SU-DHL-6 (cell line): ENCODE results near the gene NUTM2F.

ENCODE experiments used
- H2AFZ ChIP-seq: fragments of 200-600 bp; sonication (generic); 2 replicates; pipeline ENCODE4 v1.6.1; 2014; ENCODE audit warnings: low read depth, mild to moderate bottlenecking, moderate library complexity, mixed read lengths, antibody characterized with exemption, low read length; ENCODE audit not compliant: severe bottlenecking
- H3F3A ChIP-seq: fragments of 200-600 bp; shearing (Covaris generic); 2 replicates; pipeline ENCODE4 v1.6.0; 2016; ENCODE audit warnings: antibody characterized with exemption, mild to moderate bottlenecking; ENCODE audit not compliant: insufficient read depth
- H3K27ac ChIP-seq: fragments of 200-600 bp; sonication (generic); 2 replicates; pipeline ENCODE4 v1.5.1; 2016; ENCODE audit warnings: low read depth, mild to moderate bottlenecking, low read length, moderate library complexity, mixed read lengths
- H3K27me3 ChIP-seq: fragments of 200-600 bp; sonication (generic), shearing (Covaris generic); 2 replicates; pipeline ENCODE4 v1.6.0; 2014; ENCODE audit warnings: mild to moderate bottlenecking, low read length
- H3K36me3 ChIP-seq: fragments of 200-600 bp; sonication (generic); 2 replicates; pipeline ENCODE4 v1.6.1; 2014; ENCODE audit warnings: mild to moderate bottlenecking, low read length, mixed read lengths
- H3K4me2 ChIP-seq: fragments of 300-600, 200-600 bp; shearing (Covaris generic), sonication (generic); 2 replicates; pipeline ENCODE4 v1.6.0; 2014; ENCODE audit warnings: low read length, low read depth, mild to moderate bottlenecking; ENCODE audit not compliant: poor library complexity, severe bottlenecking
- H3K4me3 ChIP-seq: fragments of 200-600 bp; sonication (generic); 2 replicates; pipeline ENCODE4 v1.5.1; 2014; ENCODE audit warnings: antibody characterized with exemption, low read length, mild to moderate bottlenecking, mixed read lengths; ENCODE audit not compliant: insufficient read depth, poor library complexity, severe bottlenecking
- H3K79me2 ChIP-seq: fragments of 200-600 bp; sonication (generic); 2 replicates; pipeline ENCODE4 v1.6.1; 2014; ENCODE audit warnings: mild to moderate bottlenecking, low read length, moderate library complexity; ENCODE audit not compliant: insufficient read depth
- H3K9ac ChIP-seq: fragments of 200-600 bp; sonication (generic); 2 replicates; pipeline ENCODE4 v1.7.0; 2014; ENCODE audit warnings: mild to moderate bottlenecking, low read length
- H3K9me2 ChIP-seq: fragments of 200-600 bp; sonication (generic); replicated peaks from 2 replicates; pipeline ENCODE4 v1.6.1; 2014; ENCODE audit warnings: low read length; ENCODE audit not compliant: insufficient read depth
- H3K9me3 ChIP-seq: fragments of 200-600 bp; sonication (generic); 2 replicates; pipeline ENCODE4 v1.6.1; 2014; ENCODE audit warnings: low read length, mixed read lengths; ENCODE audit not compliant: insufficient read depth
- H4K20me1 ChIP-seq: fragments of 200-600 bp; sonication (generic); 2 replicates; pipeline ENCODE4 v1.6.1; 2014; ENCODE audit warnings: low read depth, mild to moderate bottlenecking, antibody characterized with exemption, low read length, moderate library complexity, mixed read lengths
- EZH2phosphoT487 ChIP-seq: fragments of 200-600 bp; sonication (generic), shearing (Covaris generic); conservative IDR thresholded peaks from 2 replicates; pipeline ENCODE4 v1.6.1; 2018; ENCODE audit warnings: mild to moderate bottlenecking, antibody characterized with exemption, low read length, moderate library complexity, mixed read lengths
- TF ChIP-seq, protein P1 (sequence below): fragments of 200-600 bp; sonication (generic); IDR thresholded peaks from one replicate; pipeline ENCODE4 v1.5.1; 2017; ENCODE audit warnings: antibody characterized with exemption, mild to moderate bottlenecking, low read length, moderate library complexity; ENCODE audit not compliant: insufficient read depth, poor library complexity, severe bottlenecking

The NUTM2F gene

DNA sequence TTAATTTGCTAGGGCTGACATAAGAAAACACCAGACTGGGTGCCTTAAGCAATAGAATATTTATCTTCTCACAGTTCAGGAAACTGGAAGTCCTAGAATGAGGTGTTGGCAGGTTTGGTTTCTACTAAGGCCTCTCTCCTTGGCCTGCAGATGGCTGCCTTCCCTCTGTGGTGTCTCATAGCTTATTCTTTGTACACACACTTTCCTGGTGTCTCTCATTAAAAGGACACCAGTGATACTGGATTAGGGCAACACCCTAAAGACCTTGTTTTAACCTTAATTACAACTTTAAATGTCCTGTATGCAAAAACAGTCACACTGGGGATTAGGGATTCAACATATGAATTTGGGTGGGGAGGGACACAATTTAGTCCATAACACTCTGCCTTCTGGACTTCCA, 25.1 kb downstream of the NUTM2F start:
- no peak overlapping the region for H3K4me3 ChIP-seq
- H3F3A ChIP-seq = no peaks in the 10 kb centered on the region
- no peak overlapping the region for H3K9ac ChIP-seq
- no peaks in the 10 kb centered on the region; the same call in 1 of the 2 replicates for H4K20me1 ChIP-seq
- H3K4me2 ChIP-seq = no peak overlapping the region
- TF ChIP-seq EZH2phosphoT487 = no peak
- TF ChIP-seq, protein P1, sequence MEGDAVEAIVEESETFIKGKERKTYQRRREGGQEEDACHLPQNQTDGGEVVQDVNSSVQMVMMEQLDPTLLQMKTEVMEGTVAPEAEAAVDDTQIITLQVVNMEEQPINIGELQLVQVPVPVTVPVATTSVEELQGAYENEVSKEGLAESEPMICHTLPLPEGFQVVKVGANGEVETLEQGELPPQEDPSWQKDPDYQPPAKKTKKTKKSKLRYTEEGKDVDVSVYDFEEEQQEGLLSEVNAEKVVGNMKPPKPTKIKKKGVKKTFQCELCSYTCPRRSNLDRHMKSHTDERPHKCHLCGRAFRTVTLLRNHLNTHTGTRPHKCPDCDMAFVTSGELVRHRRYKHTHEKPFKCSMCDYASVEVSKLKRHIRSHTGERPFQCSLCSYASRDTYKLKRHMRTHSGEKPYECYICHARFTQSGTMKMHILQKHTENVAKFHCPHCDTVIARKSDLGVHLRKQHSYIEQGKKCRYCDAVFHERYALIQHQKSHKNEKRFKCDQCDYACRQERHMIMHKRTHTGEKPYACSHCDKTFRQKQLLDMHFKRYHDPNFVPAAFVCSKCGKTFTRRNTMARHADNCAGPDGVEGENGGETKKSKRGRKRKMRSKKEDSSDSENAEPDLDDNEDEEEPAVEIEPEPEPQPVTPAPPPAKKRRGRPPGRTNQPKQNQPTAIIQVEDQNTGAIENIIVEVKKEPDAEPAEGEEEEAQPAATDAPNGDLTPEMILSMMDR = no peak
- no peaks in the 10 kb centered on the region for H3K27me3 ChIP-seq
- H3K27ac ChIP-seq = no peak overlapping the region
- H2AFZ ChIP-seq = no peak overlapping the region
- no peaks in the 10 kb centered on the region for H3K36me3 ChIP-seq
- no peaks in the 10 kb centered on the region for H3K9me2 ChIP-seq
- H3K79me2 ChIP-seq = no peaks in the 10 kb centered on the region
- H3K9me3 ChIP-seq = no peaks in the 10 kb centered on the region

GRCh38 chr9:94302426-94302825, 26.0 kb downstream of the NUTM2F start:
- TF ChIP-seq, protein P1 = no peak
- no peak for TF ChIP-seq EZH2phosphoT487
- Histone ChIP-seq H3K36me3 (no peaks in the 10 kb centered on the region), H3K9ac (no peak overlapping the region), H3K9me3 (no peaks in the 10 kb centered on the region), H3F3A (no peaks in the 10 kb centered on the region), H3K4me2 (no peak overlapping the region), H4K20me1 (no peaks in the 10 kb centered on the region; the same call in 1 of the 2 replicates), H3K27me3 (no peaks in the 10 kb centered on the region), H2AFZ (no peak overlapping the region), H3K9me2 (no peaks in the 10 kb centered on the region), H3K4me3 (no peak overlapping the region), H3K79me2 (no peaks in the 10 kb centered on the region), H3K27ac (no peak overlapping the region)

DNA sequence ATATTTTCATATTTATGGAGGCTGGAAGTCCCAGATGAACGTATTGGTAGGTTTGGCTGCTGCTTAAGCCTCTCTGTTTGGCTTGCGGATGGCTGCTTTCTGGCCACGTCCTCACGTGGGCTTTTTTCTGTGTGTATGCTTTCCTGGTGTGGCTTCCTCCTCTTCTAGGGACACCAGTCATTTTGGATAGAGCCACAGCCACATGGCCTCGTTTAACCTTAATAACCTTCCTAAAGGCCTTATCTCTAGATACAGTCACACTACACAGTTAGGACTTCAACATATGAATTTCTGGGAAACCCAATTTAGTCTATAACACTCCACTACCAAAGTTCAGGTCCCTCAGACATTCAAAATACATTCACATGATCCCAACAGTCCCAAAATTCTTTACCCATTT, 26.9 kb downstream of the NUTM2F start:
- no peaks in the 10 kb centered on the region for H3K36me3 ChIP-seq
- H3K79me2 ChIP-seq = no peaks in the 10 kb centered on the region
- H2AFZ ChIP-seq = no peak overlapping the region
- no peaks in the 10 kb centered on the region for H3K27me3 ChIP-seq
- no peak overlapping the region for H3K9ac ChIP-seq
- no peak overlapping the region for H3K4me3 ChIP-seq
- H3F3A ChIP-seq = no peaks in the 10 kb centered on the region
- H3K9me3 ChIP-seq = no peaks in the 10 kb centered on the region
- no peaks in the 10 kb centered on the region for H3K9me2 ChIP-seq
- no peak overlapping the region for H3K27ac ChIP-seq
- TF ChIP-seq, protein P1 = no peak
- no peak for TF ChIP-seq EZH2phosphoT487
- H3K4me2 ChIP-seq = no peak overlapping the region
- no peaks in the 10 kb centered on the region; the same call in 1 of the 2 replicates for H4K20me1 ChIP-seq
